SU-DHL-6 (cell line): Measurements from ENCODE around the gene SNRNP200.

Experiments used
- H2AFZ ChIP-seq: fragments of 200-600 bp; sonication (generic); 2 replicates; pipeline ENCODE4 v1.6.1; 2014; ENCODE audit warnings: low read depth, mild to moderate bottlenecking, moderate library complexity, mixed read lengths, antibody characterized with exemption, low read length; ENCODE audit not compliant: severe bottlenecking
- H3F3A ChIP-seq: fragments of 200-600 bp; shearing (Covaris generic); 2 replicates; pipeline ENCODE4 v1.6.0; 2016; ENCODE audit warnings: antibody characterized with exemption, mild to moderate bottlenecking; ENCODE audit not compliant: insufficient read depth
- H3K27ac ChIP-seq: fragments of 200-600 bp; sonication (generic); 2 replicates; pipeline ENCODE4 v1.5.1; 2016; ENCODE audit warnings: low read depth, mild to moderate bottlenecking, low read length, moderate library complexity, mixed read lengths
- H3K27me3 ChIP-seq: fragments of 200-600 bp; sonication (generic), shearing (Covaris generic); 2 replicates; pipeline ENCODE4 v1.6.0; 2014; ENCODE audit warnings: mild to moderate bottlenecking, low read length
- H3K36me3 ChIP-seq: fragments of 200-600 bp; sonication (generic); 2 replicates; pipeline ENCODE4 v1.6.1; 2014; ENCODE audit warnings: mild to moderate bottlenecking, low read length, mixed read lengths
- H3K4me2 ChIP-seq: fragments of 300-600, 200-600 bp; shearing (Covaris generic), sonication (generic); 2 replicates; pipeline ENCODE4 v1.6.0; 2014; ENCODE audit warnings: low read length, low read depth, mild to moderate bottlenecking; ENCODE audit not compliant: poor library complexity, severe bottlenecking
- H3K4me3 ChIP-seq: fragments of 200-600 bp; sonication (generic); 2 replicates; pipeline ENCODE4 v1.5.1; 2014; ENCODE audit warnings: antibody characterized with exemption, low read length, mild to moderate bottlenecking, mixed read lengths; ENCODE audit not compliant: insufficient read depth, poor library complexity, severe bottlenecking
- H3K79me2 ChIP-seq: fragments of 200-600 bp; sonication (generic); 2 replicates; pipeline ENCODE4 v1.6.1; 2014; ENCODE audit warnings: mild to moderate bottlenecking, low read length, moderate library complexity; ENCODE audit not compliant: insufficient read depth
- H3K9ac ChIP-seq: fragments of 200-600 bp; sonication (generic); 2 replicates; pipeline ENCODE4 v1.7.0; 2014; ENCODE audit warnings: mild to moderate bottlenecking, low read length
- H3K9me2 ChIP-seq: fragments of 200-600 bp; sonication (generic); replicated peaks from 2 replicates; pipeline ENCODE4 v1.6.1; 2014; ENCODE audit warnings: low read length; ENCODE audit not compliant: insufficient read depth
- H3K9me3 ChIP-seq: fragments of 200-600 bp; sonication (generic); 2 replicates; pipeline ENCODE4 v1.6.1; 2014; ENCODE audit warnings: low read length, mixed read lengths; ENCODE audit not compliant: insufficient read depth
- H4K20me1 ChIP-seq: fragments of 200-600 bp; sonication (generic); 2 replicates; pipeline ENCODE4 v1.6.1; 2014; ENCODE audit warnings: low read depth, mild to moderate bottlenecking, antibody characterized with exemption, low read length, moderate library complexity, mixed read lengths
- CTCF ChIP-seq: fragments of 200-600 bp; sonication (generic); IDR thresholded peaks from one replicate; pipeline ENCODE4 v1.5.1; 2017; ENCODE audit warnings: antibody characterized with exemption, mild to moderate bottlenecking, low read length, moderate library complexity; ENCODE audit not compliant: insufficient read depth, poor library complexity, severe bottlenecking
- EZH2phosphoT487 ChIP-seq: fragments of 200-600 bp; sonication (generic), shearing (Covaris generic); conservative IDR thresholded peaks from 2 replicates; pipeline ENCODE4 v1.6.1; 2018; ENCODE audit warnings: mild to moderate bottlenecking, antibody characterized with exemption, low read length, moderate library complexity, mixed read lengths

Gene SNRNP200

GRCh38 chr2:96317584-96317997 lies 12.2 kb upstream of the SNRNP200 start:
- no peaks in the 10 kb centered on the region for H3K27me3 ChIP-seq
- H3K36me3 ChIP-seq: no peaks in the 10 kb centered on the region
- H3K4me3 ChIP-seq: no peak overlapping the region
- H3K9me2 ChIP-seq: no peaks in the 10 kb centered on the region
- H3K79me2 ChIP-seq: peaks cover 27% of the 10 kb centered on the region
- no peak overlapping the region for H3K9ac ChIP-seq
- TF ChIP-seq CTCF (no peak), EZH2phosphoT487 (no peak)
- no peak overlapping the region for H3K4me2 ChIP-seq
- no peaks in the 10 kb centered on the region for H4K20me1 ChIP-seq
- peaks cover 14% of the 10 kb centered on the region for H3F3A ChIP-seq
- no peaks in the 10 kb centered on the region for H3K9me3 ChIP-seq
- no peak overlapping the region for H3K27ac ChIP-seq
- H2AFZ ChIP-seq: no peak overlapping the region

GRCh38 chr2:96316999-96317398 lies 11.7 kb upstream of the SNRNP200 start:
- Histone ChIP-seq H3F3A (peaks cover 11% of the 10 kb centered on the region), H3K27me3 (no peaks in the 10 kb centered on the region), H2AFZ (no peak overlapping the region), H3K4me3 (no peak overlapping the region), H4K20me1 (no peaks in the 10 kb centered on the region), H3K36me3 (no peaks in the 10 kb centered on the region), H3K9me2 (no peaks in the 10 kb centered on the region), H3K79me2 (peaks cover 27% of the 10 kb centered on the region), H3K4me2 (no peak overlapping the region), H3K27ac (no peak overlapping the region), H3K9ac (no peak overlapping the region), H3K9me3 (no peaks in the 10 kb centered on the region)
- TF ChIP-seq CTCF (no peak), EZH2phosphoT487 (no peak)

- Histone ChIP-seq H3K27ac (no peak overlapping the region), H3K9ac (no peak overlapping the region)
Measured at GRCh38 chr2:96315400-96316071, 10.2 kb upstream of the SNRNP200 start.

More at GRCh38 chr2:96315400-96316071, 10.2 kb upstream of the SNRNP200 start:
- Histone ChIP-seq H3K27me3 (no peaks in the 10 kb centered on the region), H3K9me3 (no peaks in the 10 kb centered on the region), H3F3A (peaks cover 10% of the 10 kb centered on the region; the same call in 1 of the 2 replicates), H2AFZ (no peak overlapping the region), H3K9me2 (no peaks in the 10 kb centered on the region), H3K36me3 (no peaks in the 10 kb centered on the region), H4K20me1 (no peaks in the 10 kb centered on the region), H3K79me2 (peaks cover 18% of the 10 kb centered on the region), H3K4me2 (no peak overlapping the region), H3K4me3 (no peak overlapping the region)
- no peak for TF ChIP-seq EZH2phosphoT487
- no peak for TF ChIP-seq CTCF
